ENCODE data around the gene FZD10.

Gene FZD10

GRCh38 chr12:130154276-130155070, 7.8 kb upstream of the FZD10 start:
- DNase-seq (ENCODE audit: low spot score), result no peak

GRCh38 chr12:130155416-130156073, 6.7 kb upstream of the FZD10 start:
- no peak for DNase-seq (ENCODE audit: low spot score)

- no peak for DNase-seq (ENCODE audit: low spot score)
Observed at GRCh38 chr12:130156652-130157275, 5.5 kb upstream of the FZD10 start.

- no peak for DNase-seq (ENCODE audit: low spot score)
Observed at GRCh38 chr12:130157998-130158753, 4.1 kb upstream of the FZD10 start.

- DNase-seq (ENCODE audit: low spot score), result no peak
Observed at GRCh38 chr12:130158754-130159059, 3.6 kb upstream of the FZD10 start.

GRCh38 chr12:130160306-130160705, 2.0 kb upstream of the FZD10 start:
- no peak for DNase-seq (ENCODE audit: low spot score)

GRCh38 chr12:130160711-130161231, 1.5 kb upstream of the FZD10 start:
- DNase-seq (ENCODE audit: low spot score), result no peak

- no peak for DNase-seq (ENCODE audit: low spot score)
Observed at GRCh38 chr12:130161261-130162243, 712 bp upstream of the FZD10 start.

- no peak for DNase-seq (ENCODE audit: low spot score)
Observed at GRCh38 chr12:130162745-130163460, 639 bp downstream of the FZD10 start.

GRCh38 chr12:130163461-130164215, 1.4 kb downstream of the FZD10 start:
- no peak for DNase-seq (ENCODE audit: low spot score)

GRCh38 chr12:130164216-130164542, 1.9 kb downstream of the FZD10 start:
- no peak for DNase-seq (ENCODE audit: low spot score)

GRCh38 chr12:130164936-130165335, 2.7 kb downstream of the FZD10 start:
- no peak for DNase-seq (ENCODE audit: low spot score)

- DNase-seq (ENCODE audit: low spot score), result no peak
Observed at GRCh38 chr12:130166306-130166705, 4.0 kb downstream of the FZD10 start.

- DNase-seq (ENCODE audit: low spot score), result no peak
Observed at GRCh38 chr12:130167537-130167936, 5.3 kb downstream of the FZD10 start.

- no peak for DNase-seq (ENCODE audit: low spot score)
Observed at GRCh38 chr12:130169256-130169655, 7.0 kb downstream of the FZD10 start.

- no peak for DNase-seq (ENCODE audit: low spot score)
Observed at GRCh38 chr12:130169924-130170323, 7.7 kb downstream of the FZD10 start.

- no peak for DNase-seq (ENCODE audit: low spot score)
Observed at GRCh38 chr12:130170611-130171010, 8.3 kb downstream of the FZD10 start.

GRCh38 chr12:130177635-130178242, 15.5 kb downstream of the FZD10 start:
- no peak for DNase-seq (ENCODE audit: low spot score)

- DNase-seq (ENCODE audit: low spot score), result no peak
Observed at GRCh38 chr12:130178282-130178681, 16.0 kb downstream of the FZD10 start.

Measured in HuH-7.5 (cell line).